Neural cell (in vitro differentiated cells): ENCODE results near the gene NTRK1. TPM values are rescaled to one million over a fixed set of nuclear protein-coding genes. Genes with fewer than 3 reads are reported as not detected.
A peak's percentile ranks its signal among the peaks of the same experiment; 100 is the strongest.

ENCODE experiments used
- H2AFZ ChIP-seq: fragments of 200-600, 300-800 bp; sonication (generic), shearing (Covaris generic); 2 replicates; pipeline ENCODE4 v1.6.0; 2014; ENCODE audit warnings: low read depth, mild to moderate bottlenecking, antibody characterized with exemption, low read length, moderate library complexity
- H3F3A ChIP-seq: fragments of 200-600 bp; shearing (Covaris generic); 2 replicates; pipeline ENCODE4 v1.6.1; 2016; ENCODE audit warnings: mild to moderate bottlenecking, moderate library complexity, mixed read lengths, antibody characterized with exemption, low read length; ENCODE audit not compliant: insufficient read depth, poor library complexity, severe bottlenecking
- H3K27ac ChIP-seq: fragments of 200-600, 300-800 bp; sonication (generic), shearing (Covaris generic); 2 replicates; pipeline ENCODE4 v1.5.1; 2014; ENCODE audit warnings: mild to moderate bottlenecking, low read length, moderate library complexity
- H3K27me3 ChIP-seq: fragments of 300-800, 200-600 bp; sonication (generic), shearing (Covaris generic); 2 replicates; pipeline ENCODE4 v1.6.0; 2014; ENCODE audit warnings: mild to moderate bottlenecking, low read depth, low read length, moderate library complexity; ENCODE audit not compliant: insufficient read depth
- H3K36me3 ChIP-seq: fragments of 300-800, 200-600 bp; sonication (generic), shearing (Covaris generic); 2 replicates; pipeline ENCODE4 v1.5.1; 2014; ENCODE audit warnings: mild to moderate bottlenecking, antibody characterized with exemption, low read length, moderate library complexity; ENCODE audit not compliant: insufficient read depth
- H3K4me2 ChIP-seq: fragments of 300-800, 200-600 bp; sonication (generic), shearing (Covaris generic); 2 replicates; pipeline ENCODE4 v1.6.0; 2014; ENCODE audit warnings: mild to moderate bottlenecking, low read length
- H3K4me3 ChIP-seq: fragments of 300-800, 200-600 bp; sonication (generic), shearing (Covaris generic); 2 replicates; pipeline ENCODE4 v1.5.1; 2014; ENCODE audit warnings: mild to moderate bottlenecking, low read length, moderate library complexity
- H3K79me2 ChIP-seq: fragments of 200-600 bp; shearing (Covaris generic); replicated peaks from 2 replicates; pipeline ENCODE4 v1.6.0; 2014; ENCODE audit warnings: mild to moderate bottlenecking, low read length, moderate library complexity; ENCODE audit not compliant: insufficient read depth
- H3K9ac ChIP-seq: fragments of 300-800, 200-600 bp; sonication (generic), shearing (Covaris generic); 2 replicates; pipeline ENCODE4 v1.6.1; 2016; ENCODE audit warnings: mild to moderate bottlenecking, low read length, mixed read lengths
- H3K9me2 ChIP-seq: fragments of 200-600 bp; shearing (Covaris generic); 2 replicates; pipeline ENCODE4 v1.6.1; 2016; ENCODE audit warnings: mild to moderate bottlenecking, low read length, mixed read lengths; ENCODE audit not compliant: insufficient read depth
- H3K9me3 ChIP-seq: fragments of 200-600, 300-800 bp; sonication (generic), shearing (Covaris generic); 2 replicates; pipeline ENCODE4 v1.6.1; 2016; ENCODE audit warnings: mild to moderate bottlenecking, mixed run types, low read length, moderate library complexity, mixed read lengths
- H4K20me1 ChIP-seq: fragments of 200-600 bp; shearing (Covaris generic); 2 replicates; pipeline ENCODE4 v1.6.1; 2016; ENCODE audit warnings: mild to moderate bottlenecking, mixed run types; ENCODE audit not compliant: insufficient read depth
- EP300 ChIP-seq: fragments of 450-650 bp; conservative IDR thresholded peaks from 2 replicates; pipeline ENCODE4 v1.6.1; 2014; ENCODE audit warnings: antibody characterized with exemption, mild to moderate bottlenecking, moderate library complexity; ENCODE audit not compliant: poor library complexity, severe bottlenecking
- EZH2 ChIP-seq: fragments of 200-600, 300-800 bp; shearing (Covaris generic), sonication (generic); IDR thresholded peaks from 2 replicates; pipeline ENCODE4 v1.6.1; 2014; ENCODE audit warnings: antibody characterized with exemption, low read length, borderline replicate concordance, mild to moderate bottlenecking; ENCODE audit not compliant: insufficient read depth, poor library complexity, severe bottlenecking
- MXI1 ChIP-seq: fragments of 450-650 bp; conservative IDR thresholded peaks from 2 replicates; pipeline ENCODE4 v1.6.1; 2014; ENCODE audit warnings: antibody characterized with exemption, mild to moderate bottlenecking; ENCODE audit not compliant: poor library complexity, severe bottlenecking
- POLR2AphosphoS5 ChIP-seq: IDR thresholded peaks from 2 replicates; pipeline ENCODE4 v1.6.1; 2012
- RAD21 ChIP-seq: fragments of 450-650 bp; conservative IDR thresholded peaks from 2 replicates; pipeline ENCODE4 v1.6.1; 2014; ENCODE audit warnings: antibody characterized with exemption, mild to moderate bottlenecking, moderate library complexity
- SMC3 ChIP-seq: fragments of 450-650 bp; conservative IDR thresholded peaks from 2 replicates; pipeline ENCODE4 v1.6.1; 2014; ENCODE audit warnings: antibody characterized with exemption, mild to moderate bottlenecking, moderate library complexity; ENCODE audit not compliant: poor library complexity
- TAF1 ChIP-seq: IDR thresholded peaks from 2 replicates; pipeline ENCODE4 v1.6.1; 2012; ENCODE audit warnings: low read depth
- polyA plus RNA-seq: library from polyadenylated mRNA; depleted of rRNA; stranded (reverse); fragments of >200 nt; gene quantifications from 2 replicates; pipeline ENCODE4 v1.2.3, GENCODE V29; 2014
- TF ChIP-seq, protein P1 (sequence below): fragments of 450-650 bp; IDR thresholded peaks from 2 replicates; pipeline ENCODE4 v1.5.1; 2014; ENCODE audit warnings: antibody characterized with exemption, mild to moderate bottlenecking, moderate library complexity; ENCODE audit not compliant: poor library complexity, severe bottlenecking
- TF ChIP-seq, protein P2 (sequence below): IDR thresholded peaks from 2 replicates; pipeline ENCODE4 v1.6.1; 2012; ENCODE audit warnings: borderline replicate concordance

Gene NTRK1
- polyA plus RNA-seq, 1 donor from 2014 or later, result 4.9 TPM

DNA sequence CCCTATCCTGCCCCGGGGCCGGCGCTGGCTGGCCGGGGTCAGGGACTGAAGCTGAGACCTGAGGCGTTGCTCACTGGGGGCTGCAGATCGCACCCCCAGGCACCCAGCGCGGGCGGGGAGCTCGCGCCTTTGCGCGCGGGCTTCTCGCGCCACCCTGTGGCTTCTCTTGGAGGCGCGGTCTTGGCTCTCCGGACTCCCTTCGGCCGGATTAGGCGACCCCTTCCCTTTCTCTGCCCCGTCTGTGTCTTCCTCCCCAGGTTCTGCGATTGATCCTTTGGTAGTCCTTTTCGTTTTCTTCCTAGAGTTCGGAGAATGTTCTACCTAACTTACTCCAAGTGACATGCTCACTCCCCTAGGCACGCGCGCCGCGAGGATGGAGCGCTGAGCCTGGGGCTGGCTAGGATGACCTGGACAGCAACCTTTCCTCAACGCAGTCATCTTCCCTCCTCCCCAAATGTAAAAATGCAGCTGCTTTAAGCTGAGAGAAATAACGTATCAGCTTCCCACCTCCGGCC, 495 bp upstream of the NTRK1 start:
- no peaks in the 10 kb centered on the region for H3K36me3 ChIP-seq
- TF ChIP-seq, protein P1, sequence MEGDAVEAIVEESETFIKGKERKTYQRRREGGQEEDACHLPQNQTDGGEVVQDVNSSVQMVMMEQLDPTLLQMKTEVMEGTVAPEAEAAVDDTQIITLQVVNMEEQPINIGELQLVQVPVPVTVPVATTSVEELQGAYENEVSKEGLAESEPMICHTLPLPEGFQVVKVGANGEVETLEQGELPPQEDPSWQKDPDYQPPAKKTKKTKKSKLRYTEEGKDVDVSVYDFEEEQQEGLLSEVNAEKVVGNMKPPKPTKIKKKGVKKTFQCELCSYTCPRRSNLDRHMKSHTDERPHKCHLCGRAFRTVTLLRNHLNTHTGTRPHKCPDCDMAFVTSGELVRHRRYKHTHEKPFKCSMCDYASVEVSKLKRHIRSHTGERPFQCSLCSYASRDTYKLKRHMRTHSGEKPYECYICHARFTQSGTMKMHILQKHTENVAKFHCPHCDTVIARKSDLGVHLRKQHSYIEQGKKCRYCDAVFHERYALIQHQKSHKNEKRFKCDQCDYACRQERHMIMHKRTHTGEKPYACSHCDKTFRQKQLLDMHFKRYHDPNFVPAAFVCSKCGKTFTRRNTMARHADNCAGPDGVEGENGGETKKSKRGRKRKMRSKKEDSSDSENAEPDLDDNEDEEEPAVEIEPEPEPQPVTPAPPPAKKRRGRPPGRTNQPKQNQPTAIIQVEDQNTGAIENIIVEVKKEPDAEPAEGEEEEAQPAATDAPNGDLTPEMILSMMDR, result peak; percentile 89
- TF ChIP-seq EZH2 (no peak), TAF1 (no peak), POLR2AphosphoS5 (no peak), EP300 (no peak), SMC3 (peak; percentile 88), MXI1 (peak; percentile 11), RAD21 (peak; percentile 82)
- TF ChIP-seq, protein P2, sequence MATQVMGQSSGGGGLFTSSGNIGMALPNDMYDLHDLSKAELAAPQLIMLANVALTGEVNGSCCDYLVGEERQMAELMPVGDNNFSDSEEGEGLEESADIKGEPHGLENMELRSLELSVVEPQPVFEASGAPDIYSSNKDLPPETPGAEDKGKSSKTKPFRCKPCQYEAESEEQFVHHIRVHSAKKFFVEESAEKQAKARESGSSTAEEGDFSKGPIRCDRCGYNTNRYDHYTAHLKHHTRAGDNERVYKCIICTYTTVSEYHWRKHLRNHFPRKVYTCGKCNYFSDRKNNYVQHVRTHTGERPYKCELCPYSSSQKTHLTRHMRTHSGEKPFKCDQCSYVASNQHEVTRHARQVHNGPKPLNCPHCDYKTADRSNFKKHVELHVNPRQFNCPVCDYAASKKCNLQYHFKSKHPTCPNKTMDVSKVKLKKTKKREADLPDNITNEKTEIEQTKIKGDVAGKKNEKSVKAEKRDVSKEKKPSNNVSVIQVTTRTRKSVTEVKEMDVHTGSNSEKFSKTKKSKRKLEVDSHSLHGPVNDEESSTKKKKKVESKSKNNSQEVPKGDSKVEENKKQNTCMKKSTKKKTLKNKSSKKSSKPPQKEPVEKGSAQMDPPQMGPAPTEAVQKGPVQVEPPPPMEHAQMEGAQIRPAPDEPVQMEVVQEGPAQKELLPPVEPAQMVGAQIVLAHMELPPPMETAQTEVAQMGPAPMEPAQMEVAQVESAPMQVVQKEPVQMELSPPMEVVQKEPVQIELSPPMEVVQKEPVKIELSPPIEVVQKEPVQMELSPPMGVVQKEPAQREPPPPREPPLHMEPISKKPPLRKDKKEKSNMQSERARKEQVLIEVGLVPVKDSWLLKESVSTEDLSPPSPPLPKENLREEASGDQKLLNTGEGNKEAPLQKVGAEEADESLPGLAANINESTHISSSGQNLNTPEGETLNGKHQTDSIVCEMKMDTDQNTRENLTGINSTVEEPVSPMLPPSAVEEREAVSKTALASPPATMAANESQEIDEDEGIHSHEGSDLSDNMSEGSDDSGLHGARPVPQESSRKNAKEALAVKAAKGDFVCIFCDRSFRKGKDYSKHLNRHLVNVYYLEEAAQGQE, result no peak
- peak overlapping the region; percentile 84 for H3K4me2 ChIP-seq
- peak overlapping the region; percentile 64 for H3K4me3 ChIP-seq
- no peak overlapping the region for H3K27ac ChIP-seq
- no peaks in the 10 kb centered on the region for H3K9me3 ChIP-seq
- peak overlapping the region; percentile 45 for H3K9ac ChIP-seq
- H3K27me3 ChIP-seq, result peaks cover 56% of the 10 kb centered on the region
- H3K79me2 ChIP-seq, result no peaks in the 10 kb centered on the region
- H3F3A ChIP-seq, result no peaks in the 10 kb centered on the region
- no peaks in the 10 kb centered on the region for H4K20me1 ChIP-seq
- H3K9me2 ChIP-seq, result no peaks in the 10 kb centered on the region
- no peak overlapping the region for H2AFZ ChIP-seq

DNA sequence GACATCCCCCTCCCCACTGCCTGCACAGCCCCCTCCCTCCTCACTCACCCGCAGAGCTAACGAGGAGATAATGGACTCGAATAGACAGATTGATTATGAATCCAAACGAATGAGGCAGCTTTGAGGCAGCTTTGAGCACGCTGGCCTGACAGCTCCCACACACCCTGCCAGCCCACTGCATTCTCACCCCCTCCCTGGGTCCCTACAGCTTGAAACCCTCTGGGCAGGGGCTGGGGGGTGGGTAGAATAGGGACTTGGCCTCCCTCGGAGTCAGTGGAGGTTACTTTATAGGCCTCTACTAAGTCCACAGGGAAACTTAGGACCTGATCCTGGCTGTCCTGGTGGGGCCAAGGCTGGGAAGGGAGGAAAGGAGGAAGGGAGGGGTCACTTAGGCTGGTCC, 1.9 kb downstream of the NTRK1 start:
- TF ChIP-seq, protein P2, result no peak
- TF ChIP-seq EZH2, result no peak
- no peak for TF ChIP-seq MXI1
- TF ChIP-seq POLR2AphosphoS5, result no peak
- no peak for TF ChIP-seq RAD21
- TF ChIP-seq SMC3, result no peak
- TF ChIP-seq TAF1, result no peak
- TF ChIP-seq EP300, result no peak
- TF ChIP-seq, protein P1, result no peak
- Histone ChIP-seq H2AFZ (no peak overlapping the region), H3F3A (no peaks in the 10 kb centered on the region), H3K79me2 (no peaks in the 10 kb centered on the region), H3K36me3 (no peaks in the 10 kb centered on the region), H3K27me3 (peaks cover 56% of the 10 kb centered on the region), H3K4me3 (no peak overlapping the region), H3K27ac (no peak overlapping the region), H3K9me3 (no peaks in the 10 kb centered on the region), H3K9ac (no peak overlapping the region), H4K20me1 (no peaks in the 10 kb centered on the region), H3K9me2 (no peaks in the 10 kb centered on the region), H3K4me2 (no peak overlapping the region)
